HEK293 (cell line): ENCODE measurements around the gene ZKSCAN4.

ENCODE experiments used
- CTCF ChIP-seq: fragments of 450-650 bp; formaldehyde crosslinking; IDR thresholded peaks from 2 replicates; pipeline ENCODE4 v1.5.1; 2016; ENCODE audit warnings: missing biosample characterization, missing genetic modification characterization
- SETDB1 ChIP-seq: IDR thresholded peaks from one replicate; pipeline ENCODE4 v1.6.1; 2017; ENCODE audit warnings: mild to moderate bottlenecking, low read length, moderate library complexity, mixed read lengths; ENCODE audit not compliant: insufficient read length
- TCF7L2 ChIP-seq: IDR thresholded peaks from 2 replicates; pipeline ENCODE4 v1.6.1; 2011; ENCODE audit warnings: low read depth, mild to moderate bottlenecking, inconsistent platforms, low read length, moderate library complexity, borderline replicate concordance
- ZBTB17 ChIP-seq: fragments of 450-650 bp; formaldehyde crosslinking; IDR thresholded peaks from 2 replicates; pipeline ENCODE4 v1.5.1; 2016; ENCODE audit warnings: missing biosample characterization, missing genetic modification characterization
- ZBTB20 ChIP-seq: fragments of 450-650 bp; formaldehyde crosslinking; IDR thresholded peaks from 2 replicates; pipeline ENCODE4 v1.5.1; 2016; ENCODE audit warnings: missing biosample characterization, missing genetic modification characterization
- ZNF175 ChIP-seq: fragments of 450-650 bp; formaldehyde crosslinking; IDR thresholded peaks from 2 replicates; pipeline ENCODE4 v1.5.1; 2016; ENCODE audit warnings: missing biosample characterization, missing genetic modification characterization
- ZNF248 ChIP-seq: fragments of 450-650 bp; formaldehyde crosslinking; IDR thresholded peaks from 2 replicates; pipeline ENCODE4 v1.5.1; 2017; ENCODE audit warnings: missing biosample characterization, missing genetic modification characterization

- no peak for TF ChIP-seq SETDB1
- no peak for TF ChIP-seq ZNF175
- no peak for TF ChIP-seq TCF7L2
- TF ChIP-seq ZNF248 (tag by site-specific recombination) = no peak
- no peak for TF ChIP-seq ZBTB17 (tag by site-specific recombination)
- no peak for TF ChIP-seq ZBTB20 (tag by site-specific recombination)
- TF ChIP-seq CTCF (tag by site-specific recombination) = no peak
Observed at GRCh38 chr6:28277746-28278145, 25.7 kb upstream of the ZKSCAN4 start.
